HL-60 (cell line): ENCODE measurements around the gene OR1F1.
A peak's percentile ranks its signal among the peaks of the same experiment; 100 is the strongest.

Experiments used
- DNase-seq, 2 experiments: peaks; one replicate each; pipeline ENCODE4 v3.0.0-alpha.2; 2010 to 2020; ENCODE audit warnings: low read depth in 1 of 2, low spot score in 1 of 2
- H3K27ac ChIP-seq: fragments of 250-450 bp; sonication (Bioruptor Pico); replicated peaks from 2 replicates; pipeline ENCODE4 v1.5.1; 2020; ENCODE audit warnings: mild to moderate bottlenecking, moderate library complexity
- H3K27me3 ChIP-seq: fragments of 250-450 bp; sonication (Bioruptor Pico); 2 replicates; pipeline ENCODE4 v1.5.1; 2021; ENCODE audit warnings: mild to moderate bottlenecking, moderate library complexity; ENCODE audit not compliant: insufficient read depth, poor library complexity, severe bottlenecking
- H3K4me3 ChIP-seq: replicated peaks from 2 replicates; pipeline ENCODE4 v1.5.1; 2011; ENCODE audit warnings: mild to moderate bottlenecking, control low read depth, low read length; ENCODE audit not compliant: insufficient read depth
- CTCF ChIP-seq: IDR thresholded peaks from one replicate; pipeline ENCODE4 v1.5.1; 2011; ENCODE audit warnings: low read length, control low read depth, inconsistent platforms; ENCODE audit not compliant: insufficient read depth
- GABPA ChIP-seq: IDR thresholded peaks from 2 replicates; pipeline ENCODE4 v1.6.1; 2012; ENCODE audit warnings: low read depth
- POLR2AphosphoS5 ChIP-seq: IDR thresholded peaks from 2 replicates; pipeline ENCODE4 v1.6.1; 2012; ENCODE audit warnings: low read depth
- REST ChIP-seq: IDR thresholded peaks from 2 replicates; pipeline ENCODE4 v1.6.1; 2012; ENCODE audit warnings: low read depth; ENCODE audit not compliant: insufficient replicate concordance
- SPI1 ChIP-seq: IDR thresholded peaks from 2 replicates; pipeline ENCODE4 v1.6.1; 2012; ENCODE audit warnings: low read depth, mild to moderate bottlenecking, borderline replicate concordance

OR1F1 gene

GRCh38 chr16:3149630-3150345 lies 38.2 kb upstream of the OR1F1 start:
- Histone ChIP-seq H3K27me3 (no peaks in the 10 kb centered on the region), H3K4me3 (peak overlapping the region; percentile 59), H3K27ac (peak overlapping the region; percentile 79)
- DNase-seq = peak in 1 of 2 experiments; percentile 81
- TF ChIP-seq POLR2AphosphoS5 (no peak), SPI1 (no peak; the same call in 1 of the 2 replicates), CTCF (no peak)

GRCh38 chr16:3150346-3151218 lies 37.4 kb upstream of the OR1F1 start:
- Histone ChIP-seq H3K27ac (peak overlapping the region; percentile 79), H3K27me3 (no peaks in the 10 kb centered on the region)

GRCh38 chr16:3152027-3152276 lies 36.1 kb upstream of the OR1F1 start:
- peak in 1 of 2 experiments; percentile 56 for DNase-seq
- no peak for TF ChIP-seq SPI1
- TF ChIP-seq GABPA = no peak
- TF ChIP-seq CTCF = no peak
- TF ChIP-seq POLR2AphosphoS5 = no peak
- Histone ChIP-seq H3K4me3 (peak overlapping the region; percentile 52), H3K27me3 (no peaks in the 10 kb centered on the region), H3K27ac (peak overlapping the region; percentile 13)

More at GRCh38 chr16:3150346-3151218, 37.4 kb upstream of the OR1F1 start:
- peak; percentile 95 to 97 for DNase-seq
- peak overlapping the region; percentile 59 for H3K4me3 ChIP-seq
- TF ChIP-seq REST (peak; percentile 23), SPI1 (no peak), GABPA (peak; percentile 39; the same call in 1 of the 2 replicates), POLR2AphosphoS5 (peak; percentile 8; the same call in 1 of the 2 replicates), CTCF (no peak)

- TF ChIP-seq CTCF (no peak), REST (no peak), POLR2AphosphoS5 (no peak), GABPA (0 out of 2 replicates have a peak, but pooled peaks have one; percentile 9)
- H3K27ac ChIP-seq = peak overlapping the region; percentile 13
- peak overlapping the region; percentile 52 for H3K4me3 ChIP-seq
- H3K27me3 ChIP-seq = no peaks in the 10 kb centered on the region
- DNase-seq = peak in 1 of 2 experiments; percentile 92
Observed at GRCh38 chr16:3152277-3152990, 35.6 kb upstream of the OR1F1 start.
